ENCODE results near the gene TTC34. TPM values are rescaled to one million over a fixed set of nuclear protein-coding genes. Genes with fewer than 3 reads are reported as not detected.

Gene TTC34
- total RNA-seq, 2 donors from 2014 or later, result under 0.01 to 0.52 TPM

GRCh38 chr1:2819831-2820730, 18.6 kb upstream of the TTC34 start:
- no peaks in the 10 kb centered on the region for H3K9me3 ChIP-seq
- TF ChIP-seq CTCF (IDR thresholded peaks at IDR 0.05) (no peak), POLR2A (IDR thresholded peaks at IDR 0.05) (no peak)
- no peaks in the 10 kb centered on the region for H3K27me3 ChIP-seq
- ATAC-seq, result no peak
- peaks cover 5% of the 10 kb centered on the region for H3K4me1 ChIP-seq
- no peaks in the 10 kb centered on the region for H3K36me3 ChIP-seq (replicated peaks in 1 of 2; ENCODE audit: insufficient read depth in 1 of 2, low read depth in 2 of 2)
- WGBS, 2 donors, result 90 to 94% methylated on average over 29 of the region's 31 CpGs
- intact Hi-C loops (cut with DNase I), result no loop called here
- H3K4me3 ChIP-seq, result no peak overlapping the region
- no peak overlapping the region for H3K27ac ChIP-seq
- no peak for DNase-seq

DNA sequence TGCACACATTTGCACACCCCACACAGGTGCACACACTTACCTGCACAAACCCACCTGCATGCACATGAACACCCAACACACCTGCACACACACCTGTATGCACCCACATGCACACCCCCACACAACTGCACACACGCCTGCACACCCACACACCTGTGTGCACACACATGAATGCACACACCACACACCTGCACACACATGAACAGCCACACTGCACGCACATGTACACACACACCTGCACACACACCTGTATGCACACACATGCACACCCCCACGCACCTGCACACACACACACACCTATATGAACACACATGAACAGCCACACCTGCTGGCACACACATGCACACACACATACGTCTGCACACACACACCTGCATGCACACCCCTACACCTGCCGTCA, 17.9 kb upstream of the TTC34 start:
- no peak for DNase-seq
- Histone ChIP-seq H3K27me3 (no peaks in the 10 kb centered on the region), H3K27ac (no peak overlapping the region), H3K4me1 (peaks cover 5% of the 10 kb centered on the region), H3K36me3 (replicated peaks in 1 of 2; ENCODE audit: insufficient read depth in 1 of 2, low read depth in 2 of 2) (no peaks in the 10 kb centered on the region), H3K4me3 (no peak overlapping the region), H3K9me3 (no peaks in the 10 kb centered on the region)
- TF ChIP-seq CTCF (IDR thresholded peaks at IDR 0.05) (no peak), POLR2A (IDR thresholded peaks at IDR 0.05) (no peak)
- 74 to 80% methylated on average over 5 of the region's 5 CpGs for WGBS, 2 donors
- ATAC-seq, result no peak
- intact Hi-C loops (cut with DNase I), result no loop called here

DNA sequence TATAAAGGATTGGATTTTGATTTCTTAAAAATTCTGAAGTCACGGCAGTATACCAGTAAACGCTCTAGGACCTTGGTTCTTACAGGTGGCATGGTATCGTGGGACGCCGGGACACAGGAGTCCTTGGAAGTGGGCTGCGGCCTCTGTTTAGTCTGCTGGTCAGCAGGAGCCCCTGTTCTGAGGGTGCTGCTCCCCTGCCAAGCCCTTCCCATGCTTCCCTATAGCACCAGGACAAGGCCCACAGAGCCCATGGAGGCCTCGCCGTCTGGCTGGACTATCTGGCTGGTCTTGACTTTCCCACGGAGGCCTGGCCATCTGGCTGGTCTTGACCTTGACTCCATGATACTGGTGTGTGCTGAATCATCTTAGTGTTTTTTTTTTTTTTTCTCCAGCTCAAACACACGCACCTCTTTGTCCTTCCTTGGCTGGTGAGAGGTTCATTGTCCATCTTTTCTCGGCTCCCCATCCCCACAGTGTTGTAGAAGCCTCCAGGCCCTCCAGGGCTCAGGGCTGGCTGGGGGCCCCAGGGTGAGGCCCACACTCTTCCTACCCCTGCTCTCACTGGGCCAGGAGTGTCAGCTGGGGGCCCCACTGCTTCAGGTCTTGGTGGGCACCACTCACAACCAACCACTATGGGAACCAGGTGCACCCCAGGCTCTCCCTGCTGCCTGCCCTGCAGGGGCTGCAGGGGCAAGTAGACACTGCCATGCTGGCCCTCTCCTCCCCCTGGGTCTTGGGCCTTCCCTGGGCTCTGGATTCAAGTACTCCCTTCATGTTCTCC, 16.5 kb upstream of the TTC34 start:
- Histone ChIP-seq H3K27me3 (no peaks in the 10 kb centered on the region), H3K4me3 (no peak overlapping the region), H3K36me3 (replicated peaks in 1 of 2; ENCODE audit: insufficient read depth in 1 of 2, low read depth in 2 of 2) (no peaks in the 10 kb centered on the region), H3K4me1 (peaks cover 5% of the 10 kb centered on the region), H3K9me3 (no peaks in the 10 kb centered on the region), H3K27ac (no peak overlapping the region)
- intact Hi-C loops (cut with DNase I), result no loop called here
- DNase-seq, result no peak
- no peak for ATAC-seq
- WGBS, 2 donors, result 69 to 75% methylated on average over 7 to 11 of the region's 11 CpGs
- TF ChIP-seq CTCF (IDR thresholded peaks at IDR 0.05) (no peak), POLR2A (IDR thresholded peaks at IDR 0.05) (no peak)

DNA sequence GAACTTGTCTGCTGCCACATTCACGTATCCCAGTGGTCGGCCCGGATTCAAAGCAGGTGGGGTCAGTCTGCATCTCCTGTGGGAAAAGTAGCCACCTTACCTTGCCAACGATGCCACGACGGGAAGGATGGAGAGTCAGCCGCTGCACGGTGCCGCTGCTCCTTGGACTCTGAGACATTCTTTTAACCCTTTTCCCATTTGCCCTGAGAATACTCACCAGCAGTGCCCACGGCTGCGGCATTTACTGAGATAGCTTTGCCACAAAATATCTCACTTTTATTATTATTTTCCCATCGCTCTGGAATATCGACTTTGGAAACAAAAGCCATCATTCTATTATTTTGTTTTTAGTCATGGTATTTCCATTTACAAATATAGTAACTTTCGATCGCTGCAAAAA, 15.3 kb upstream of the TTC34 start:
- Histone ChIP-seq H3K9me3 (no peaks in the 10 kb centered on the region), H3K27ac (no peak overlapping the region), H3K27me3 (no peaks in the 10 kb centered on the region), H3K36me3 (replicated peaks in 1 of 2; ENCODE audit: insufficient read depth in 1 of 2, low read depth in 2 of 2) (no peaks in the 10 kb centered on the region), H3K4me1 (peaks cover 1% of the 10 kb centered on the region), H3K4me3 (no peak overlapping the region)
- WGBS, 2 donors, result 82 to 84% methylated on average over 15 of the region's 15 CpGs
- TF ChIP-seq POLR2A (IDR thresholded peaks at IDR 0.05), result no peak
- TF ChIP-seq CTCF (IDR thresholded peaks at IDR 0.05), result no peak
- DNase-seq, result no peak
- ATAC-seq, result no peak
- intact Hi-C loops (cut with DNase I), result no loop called here
